Breast epithelium (tissue), 4 donors: ENCODE results near the gene IFT80. TPM values are rescaled to one million over a fixed set of nuclear protein-coding genes. Genes with fewer than 3 reads are reported as not detected.
A peak's percentile ranks its signal among the peaks of the same experiment; 100 is the strongest.

Experiments
- DNase-seq, 2 donors: peaks; one replicate each; pipeline ENCODE4 v3.0.0-alpha.2; 2019; ENCODE audit warnings: low spot score in 2 of 2
- H3K27ac ChIP-seq, 2 donors: fragments of 200-600 bp; sonication (generic) in 1 of 2; one replicate each; pipeline ENCODE4 v1.5.1; 2016 to 2019; ENCODE audit warnings: mild to moderate bottlenecking in 1 of 2
- H3K27me3 ChIP-seq, 2 donors: fragments of 200-600 bp; sonication (generic) in 1 of 2; one replicate each; pipeline versions ENCODE4 v1.5.1 to v1.6.0; 2017 to 2019; ENCODE audit warnings: control low read depth in 1 of 2, mild to moderate bottlenecking in 1 of 2
- H3K36me3 ChIP-seq: fragments of 200-600 bp; one replicate; pipeline ENCODE4 v1.5.1; 2019
- H3K4me1 ChIP-seq, 2 donors: fragments of 200-600 bp; sonication (generic); one replicate each; pipeline ENCODE4 v1.5.1; 2016 to 2019; ENCODE audit warnings: control low read depth in 1 of 2
- H3K4me3 ChIP-seq, 3 donors: fragments of 200-600 bp; sonication (generic); 1 replicate in 2 of 3; 2 replicates in 1 of 3; pipeline ENCODE4 v1.5.1; 2016 to 2019; ENCODE audit warnings: mild to moderate bottlenecking in 3 of 3, moderate library complexity in 2 of 3
- H3K9me3 ChIP-seq, 2 donors: fragments of 200-600 bp; sonication (generic) in 1 of 2; one replicate each; pipeline ENCODE4 v1.5.1; 2016 to 2019; ENCODE audit warnings: control low read depth in 1 of 2
- POLR2A ChIP-seq: fragments of 450-650 bp; IDR thresholded peaks from one replicate; pipeline ENCODE4 v1.6.1; 2016; ENCODE audit warnings: antibody characterized with exemption, mild to moderate bottlenecking, moderate library complexity
- POLR2AphosphoS5 ChIP-seq, 3 donors: sonication (generic); formaldehyde crosslinking; IDR thresholded peaks; one replicate each; pipeline ENCODE4 v1.6.1; 2017; ENCODE audit warnings: antibody characterized with exemption in 3 of 3
- intact Hi-C: fragments of 100-400 bp; cut with DNase I; formaldehyde crosslinking; loops from one replicate; pipeline ENCODE4 v1.15.1; 2023; ENCODE audit warnings: low total_unique reads
- total RNA-seq, 3 donors: library from RNA; depleted of rRNA; stranded (reverse); fragments of >200 nt; gene quantifications; one replicate each; pipeline ENCODE4 v1.1.0, GENCODE V29; 2016
- TF ChIP-seq, protein P1 (sequence below), 3 donors: fragments of 450-650 bp; IDR thresholded peaks; one replicate each; pipeline ENCODE4 v1.5.1; 2016 to 2017; ENCODE audit warnings: antibody characterized with exemption in 3 of 3, mild to moderate bottlenecking in 3 of 3, moderate library complexity in 3 of 3

The IFT80 gene
- total RNA-seq, 3 donors from 2014 or later: 18.4 to 41.0 (median 29.2) TPM

DNA sequence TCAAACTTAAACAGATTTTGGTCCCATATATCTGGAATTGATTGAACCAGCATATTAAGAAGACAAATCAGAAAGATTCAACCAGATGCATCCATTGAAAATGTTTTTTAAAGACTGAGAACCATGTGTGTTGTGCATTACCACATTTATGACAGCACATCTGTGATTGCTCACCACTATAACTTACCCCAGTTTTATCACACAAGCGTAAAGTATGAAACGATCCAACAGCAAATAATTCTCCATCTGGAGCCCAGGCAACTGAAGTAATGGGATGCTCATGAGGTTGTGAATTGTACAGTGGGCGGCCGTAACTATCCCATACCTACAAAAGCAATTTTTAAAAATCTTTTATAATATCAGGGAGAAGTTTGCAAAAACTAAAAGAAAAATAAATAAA is 43.2 kb downstream of the IFT80 start:
- no peaks in the 10 kb centered on the region for H3K4me1 ChIP-seq
- peaks cover 6% of the 10 kb centered on the region for H3K36me3 ChIP-seq
- no peak for DNase-seq
- H3K4me3 ChIP-seq: no peak overlapping the region
- TF ChIP-seq POLR2AphosphoS5 (IDR thresholded peaks at IDR 0.05): no peak
- TF ChIP-seq POLR2A: no peak
- TF ChIP-seq, protein P1, sequence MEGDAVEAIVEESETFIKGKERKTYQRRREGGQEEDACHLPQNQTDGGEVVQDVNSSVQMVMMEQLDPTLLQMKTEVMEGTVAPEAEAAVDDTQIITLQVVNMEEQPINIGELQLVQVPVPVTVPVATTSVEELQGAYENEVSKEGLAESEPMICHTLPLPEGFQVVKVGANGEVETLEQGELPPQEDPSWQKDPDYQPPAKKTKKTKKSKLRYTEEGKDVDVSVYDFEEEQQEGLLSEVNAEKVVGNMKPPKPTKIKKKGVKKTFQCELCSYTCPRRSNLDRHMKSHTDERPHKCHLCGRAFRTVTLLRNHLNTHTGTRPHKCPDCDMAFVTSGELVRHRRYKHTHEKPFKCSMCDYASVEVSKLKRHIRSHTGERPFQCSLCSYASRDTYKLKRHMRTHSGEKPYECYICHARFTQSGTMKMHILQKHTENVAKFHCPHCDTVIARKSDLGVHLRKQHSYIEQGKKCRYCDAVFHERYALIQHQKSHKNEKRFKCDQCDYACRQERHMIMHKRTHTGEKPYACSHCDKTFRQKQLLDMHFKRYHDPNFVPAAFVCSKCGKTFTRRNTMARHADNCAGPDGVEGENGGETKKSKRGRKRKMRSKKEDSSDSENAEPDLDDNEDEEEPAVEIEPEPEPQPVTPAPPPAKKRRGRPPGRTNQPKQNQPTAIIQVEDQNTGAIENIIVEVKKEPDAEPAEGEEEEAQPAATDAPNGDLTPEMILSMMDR (IDR thresholded peaks at IDR 0.05): no peak
- no peaks in the 10 kb centered on the region for H3K9me3 ChIP-seq
- H3K27me3 ChIP-seq: no peaks in the 10 kb centered on the region
- no peak overlapping the region for H3K27ac ChIP-seq
- intact Hi-C loops: no loop called here

DNA sequence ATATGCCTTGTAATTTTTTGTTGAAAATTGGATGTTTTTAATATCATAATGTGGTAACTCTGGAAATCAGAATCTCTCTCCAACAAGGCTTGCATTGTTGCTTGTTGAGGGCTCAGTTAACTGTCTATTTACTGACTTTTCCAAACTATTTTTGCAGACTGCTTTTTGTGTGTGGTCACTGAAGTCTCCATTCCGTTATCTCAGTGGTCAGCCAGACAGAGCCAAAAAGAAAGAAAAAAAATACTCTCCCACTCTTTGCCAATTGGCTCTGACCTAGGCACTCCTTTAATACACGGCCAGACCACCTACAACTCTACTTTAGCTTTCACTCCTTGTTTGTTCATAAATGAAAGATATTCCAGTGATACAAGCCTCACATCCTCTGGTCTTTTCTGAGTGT is 52.5 kb downstream of the IFT80 start:
- no peak for DNase-seq
- Histone ChIP-seq H3K27ac (no peak overlapping the region), H3K9me3 (no peaks in the 10 kb centered on the region), H3K4me3 (no peak overlapping the region), H3K36me3 (no peaks in the 10 kb centered on the region), H3K27me3 (no peaks in the 10 kb centered on the region), H3K4me1 (no peaks in the 10 kb centered on the region)
- intact Hi-C loops: no loop called here
- TF ChIP-seq POLR2A (no peak), POLR2AphosphoS5 (IDR thresholded peaks at IDR 0.05) (no peak)
- TF ChIP-seq, protein P1 (IDR thresholded peaks at IDR 0.05): no peak

DNA sequence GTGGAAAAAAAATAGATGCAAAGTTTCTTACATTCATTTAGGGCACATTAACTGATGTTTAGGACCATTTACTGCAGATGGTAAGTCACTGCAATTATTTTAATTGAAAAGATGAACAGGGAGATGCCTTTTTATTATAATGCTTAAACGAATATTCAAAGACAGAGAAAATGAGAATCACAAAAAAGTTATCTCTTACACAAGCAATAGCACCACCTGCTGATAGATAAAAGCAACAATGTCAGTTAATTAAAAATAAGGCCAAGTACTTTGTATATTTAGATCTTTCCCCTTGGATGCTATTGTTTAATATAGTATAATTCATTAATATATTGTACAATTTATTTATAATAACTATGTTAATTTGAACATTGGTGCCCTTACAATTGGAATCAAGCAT is 55.9 kb downstream of the IFT80 start:
- intact Hi-C loops: no loop called here
- TF ChIP-seq, protein P1 (IDR thresholded peaks at IDR 0.05): peak in 1 of 3 donors; percentile 28
- no peak for TF ChIP-seq POLR2AphosphoS5 (IDR thresholded peaks at IDR 0.05)
- Histone ChIP-seq H3K27ac (no peak overlapping the region), H3K4me1 (no peaks in the 10 kb centered on the region), H3K4me3 (no peak overlapping the region), H3K27me3 (no peaks in the 10 kb centered on the region), H3K36me3 (no peaks in the 10 kb centered on the region), H3K9me3 (peaks cover 2 to 3% of the 10 kb centered on the region in 2 donors)
- no peak for DNase-seq

DNA sequence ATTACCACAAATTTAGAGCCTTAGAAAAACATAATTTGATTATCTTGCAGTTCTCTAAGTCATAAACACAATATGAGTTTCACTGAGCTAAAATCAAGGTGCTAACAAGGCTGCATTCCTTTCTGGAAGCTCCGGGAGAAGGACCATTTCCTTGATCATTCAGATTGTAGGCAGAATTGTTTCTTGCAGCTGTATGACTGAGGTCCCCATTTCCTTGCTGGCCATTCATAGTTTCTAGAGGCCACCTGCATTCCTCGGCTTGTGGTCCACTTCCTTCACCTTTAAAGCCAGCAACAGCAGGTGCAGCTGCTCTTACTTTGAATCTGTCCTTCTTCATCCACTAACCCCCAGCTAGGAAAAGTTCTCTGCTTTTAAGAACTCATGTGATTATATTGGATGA is 58.7 kb downstream of the IFT80 start:
- intact Hi-C loops: no loop called here
- Histone ChIP-seq H3K4me1 (no peaks in the 10 kb centered on the region), H3K27ac (no peak overlapping the region), H3K36me3 (no peaks in the 10 kb centered on the region), H3K4me3 (no peak overlapping the region), H3K9me3 (peaks cover 3 to 9% of the 10 kb centered on the region in 2 donors), H3K27me3 (no peaks in the 10 kb centered on the region)
- no peak for DNase-seq
- TF ChIP-seq POLR2AphosphoS5 (IDR thresholded peaks at IDR 0.05): no peak
- no peak for TF ChIP-seq POLR2A
- TF ChIP-seq, protein P1 (IDR thresholded peaks at IDR 0.05): no peak

DNA sequence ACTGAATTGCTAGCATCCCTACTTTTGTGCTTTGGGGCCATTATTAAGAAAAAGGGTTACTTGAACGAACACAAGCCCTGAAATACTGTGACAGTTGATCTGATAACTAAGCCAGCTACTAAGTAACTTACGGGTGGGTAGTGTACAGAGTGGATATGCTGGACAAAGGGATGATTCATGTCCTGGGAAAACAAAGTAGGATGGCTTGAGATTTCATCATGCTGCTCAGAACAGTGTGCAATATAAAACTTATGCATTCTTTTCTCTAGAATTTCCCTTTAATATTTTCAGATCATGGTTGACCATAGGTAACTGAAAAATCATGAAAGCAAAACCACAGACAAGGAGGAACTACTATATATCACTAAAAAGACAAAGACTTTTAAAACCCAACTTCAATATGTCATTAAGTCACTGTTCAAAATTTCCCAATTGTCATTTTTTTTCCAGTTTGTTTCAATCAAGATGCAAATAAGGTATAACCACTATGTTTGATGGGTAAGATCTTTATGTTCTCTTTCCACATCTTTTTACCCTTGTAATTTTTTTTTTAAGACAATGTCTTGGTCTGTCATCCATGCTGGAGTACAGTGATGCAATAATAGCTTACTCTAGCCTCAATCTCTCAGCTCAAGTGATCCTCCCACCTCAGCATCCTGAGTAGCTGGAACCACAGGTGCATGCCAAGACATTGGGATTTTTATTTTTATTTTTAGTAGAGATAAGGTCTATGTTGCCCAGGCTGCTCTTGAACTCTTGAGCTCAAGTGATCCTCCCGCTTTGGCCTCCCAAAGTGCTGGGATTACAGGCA is 67.7 kb downstream of the IFT80 start:
- Histone ChIP-seq H3K27ac (no peak overlapping the region), H3K36me3 (no peaks in the 10 kb centered on the region), H3K4me1 (no peaks in the 10 kb centered on the region), H3K27me3 (no peaks in the 10 kb centered on the region), H3K4me3 (no peak overlapping the region), H3K9me3 (no peaks in the 10 kb centered on the region)
- intact Hi-C loops: no loop called here
- DNase-seq: no peak
- TF ChIP-seq, protein P1 (IDR thresholded peaks at IDR 0.05): no peak
- TF ChIP-seq POLR2AphosphoS5 (IDR thresholded peaks at IDR 0.05) (no peak), POLR2A (no peak)
